Tibial artery (tissue), 4 donors: ENCODE measurements around the gene CDRT4.

Experiments
- DNase-seq, 2 donors: peaks; one replicate each; pipeline ENCODE4 v3.0.0-alpha.2; 2019
- H3K27ac ChIP-seq, 2 donors: fragments of 200-600 bp; sonication (generic) in 1 of 2; 1 replicate in 1 of 2; 2 replicates in 1 of 2; pipeline ENCODE4 v1.5.1; 2018 to 2019; ENCODE audit warnings: mild to moderate bottlenecking in 1 of 2
- H3K27me3 ChIP-seq, 2 donors: fragments of 200-600 bp; sonication (generic) in 1 of 2; one replicate each; pipeline versions ENCODE4 v1.5.1 to v1.6.0; 2016 to 2019
- H3K36me3 ChIP-seq, 3 donors: fragments of 200-600 bp; sonication (generic) in 2 of 3; one replicate each; pipeline ENCODE4 v1.5.1; 2016 to 2019; ENCODE audit warnings: mild to moderate bottlenecking in 2 of 3
- H3K4me1 ChIP-seq, 4 donors: fragments of 200-600 bp; sonication (generic) in 2 of 4; 1 replicate in 3 of 4; 2 replicates in 1 of 4; pipeline ENCODE4 v1.5.1; 2016 to 2019
- H3K4me3 ChIP-seq, 2 donors: fragments of 200-600 bp; sonication (generic) in 1 of 2; 1 replicate in 1 of 2; 2 replicates in 1 of 2; pipeline ENCODE4 v1.5.1; 2018 to 2019; ENCODE audit warnings: mild to moderate bottlenecking in 2 of 2
- H3K9me3 ChIP-seq, 3 donors: fragments of 200-600 bp; sonication (generic) in 1 of 3; one replicate each; pipeline ENCODE4 v1.5.1; 2016 to 2019
- intact Hi-C: fragments of 100-400 bp; cut with DNase I; formaldehyde crosslinking; loops from one replicate; pipeline ENCODE4 v1.15.0; 2023; ENCODE audit warnings: low total_unique reads
- TF ChIP-seq, protein P1 (sequence below), 2 experiments: fragments of 200-600 bp in 1 of 2; fragments of 450-650 bp in 1 of 2; IDR thresholded peaks; one replicate each; pipeline ENCODE4 v1.5.1; 2017 to 2019; ENCODE audit warnings: antibody characterized with exemption in 2 of 2, mild to moderate bottlenecking in 1 of 2, moderate library complexity in 1 of 2

CDRT4 gene

DNA sequence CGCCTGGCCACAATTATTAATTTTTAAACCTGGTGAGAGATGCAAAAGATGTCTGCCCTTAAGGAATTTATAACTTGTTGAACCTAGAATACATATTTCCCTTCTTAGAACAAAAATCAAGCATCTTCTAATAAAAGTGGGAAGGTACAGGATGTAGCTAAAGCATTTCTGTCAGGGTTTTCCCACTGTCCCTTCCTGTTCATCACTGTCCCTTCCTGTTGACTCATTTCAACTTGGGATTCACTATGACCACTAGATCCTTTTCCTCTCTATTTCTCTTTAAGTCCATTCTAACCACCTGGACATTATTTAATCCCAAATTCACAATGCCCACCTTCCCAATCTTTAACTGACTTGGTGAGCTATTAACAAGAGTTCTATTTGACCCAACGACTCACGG lies 33.9 kb upstream of the CDRT4 start:
- Histone ChIP-seq H3K36me3 (peaks cover 0 to 32% (median 0%) of the 10 kb centered on the region in 3 donors), H3K4me1 (peaks cover 3 to 15% (median 8%) of the 10 kb centered on the region in 4 donors), H3K9me3 (no peaks in the 10 kb centered on the region), H3K27me3 (no peaks in the 10 kb centered on the region), H3K27ac (no peak overlapping the region), H3K4me3 (no peak overlapping the region)
- DNase-seq = no peak
- intact Hi-C loops = no loop called here
- TF ChIP-seq, protein P1, sequence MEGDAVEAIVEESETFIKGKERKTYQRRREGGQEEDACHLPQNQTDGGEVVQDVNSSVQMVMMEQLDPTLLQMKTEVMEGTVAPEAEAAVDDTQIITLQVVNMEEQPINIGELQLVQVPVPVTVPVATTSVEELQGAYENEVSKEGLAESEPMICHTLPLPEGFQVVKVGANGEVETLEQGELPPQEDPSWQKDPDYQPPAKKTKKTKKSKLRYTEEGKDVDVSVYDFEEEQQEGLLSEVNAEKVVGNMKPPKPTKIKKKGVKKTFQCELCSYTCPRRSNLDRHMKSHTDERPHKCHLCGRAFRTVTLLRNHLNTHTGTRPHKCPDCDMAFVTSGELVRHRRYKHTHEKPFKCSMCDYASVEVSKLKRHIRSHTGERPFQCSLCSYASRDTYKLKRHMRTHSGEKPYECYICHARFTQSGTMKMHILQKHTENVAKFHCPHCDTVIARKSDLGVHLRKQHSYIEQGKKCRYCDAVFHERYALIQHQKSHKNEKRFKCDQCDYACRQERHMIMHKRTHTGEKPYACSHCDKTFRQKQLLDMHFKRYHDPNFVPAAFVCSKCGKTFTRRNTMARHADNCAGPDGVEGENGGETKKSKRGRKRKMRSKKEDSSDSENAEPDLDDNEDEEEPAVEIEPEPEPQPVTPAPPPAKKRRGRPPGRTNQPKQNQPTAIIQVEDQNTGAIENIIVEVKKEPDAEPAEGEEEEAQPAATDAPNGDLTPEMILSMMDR (IDR thresholded peaks at IDR 0.05) = no peak

DNA sequence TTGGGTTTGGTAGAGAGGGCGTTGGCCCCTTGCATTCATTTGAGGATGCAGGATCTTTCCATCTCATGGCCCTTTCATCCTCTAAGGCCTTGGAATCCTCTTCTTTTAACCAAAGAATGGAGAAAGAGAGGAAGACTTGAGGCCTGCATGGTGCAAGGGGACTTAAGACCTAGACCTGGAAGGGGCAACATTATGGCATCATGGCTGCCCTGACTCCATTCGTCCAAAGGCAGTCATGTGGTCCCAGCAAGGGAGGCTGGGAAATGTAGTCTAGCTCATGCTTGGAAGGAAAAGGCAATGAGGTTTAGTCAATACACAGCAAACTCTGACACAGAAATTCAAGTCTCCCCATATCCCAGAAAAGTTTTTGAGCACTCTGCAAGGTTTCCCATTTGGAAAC lies 30.7 kb upstream of the CDRT4 start:
- TF ChIP-seq, protein P1 (IDR thresholded peaks at IDR 0.05) = no peak
- DNase-seq = no peak
- no peak overlapping the region for H3K27ac ChIP-seq
- no peaks in the 10 kb centered on the region for H3K27me3 ChIP-seq
- H3K4me1 ChIP-seq = peaks cover 3 to 13% (median 7%) of the 10 kb centered on the region in 4 donors
- no peak overlapping the region for H3K4me3 ChIP-seq
- H3K9me3 ChIP-seq = no peaks in the 10 kb centered on the region
- H3K36me3 ChIP-seq = peaks cover 0 to 28% (median 0%) of the 10 kb centered on the region in 3 donors
- intact Hi-C loops = no loop called here

DNA sequence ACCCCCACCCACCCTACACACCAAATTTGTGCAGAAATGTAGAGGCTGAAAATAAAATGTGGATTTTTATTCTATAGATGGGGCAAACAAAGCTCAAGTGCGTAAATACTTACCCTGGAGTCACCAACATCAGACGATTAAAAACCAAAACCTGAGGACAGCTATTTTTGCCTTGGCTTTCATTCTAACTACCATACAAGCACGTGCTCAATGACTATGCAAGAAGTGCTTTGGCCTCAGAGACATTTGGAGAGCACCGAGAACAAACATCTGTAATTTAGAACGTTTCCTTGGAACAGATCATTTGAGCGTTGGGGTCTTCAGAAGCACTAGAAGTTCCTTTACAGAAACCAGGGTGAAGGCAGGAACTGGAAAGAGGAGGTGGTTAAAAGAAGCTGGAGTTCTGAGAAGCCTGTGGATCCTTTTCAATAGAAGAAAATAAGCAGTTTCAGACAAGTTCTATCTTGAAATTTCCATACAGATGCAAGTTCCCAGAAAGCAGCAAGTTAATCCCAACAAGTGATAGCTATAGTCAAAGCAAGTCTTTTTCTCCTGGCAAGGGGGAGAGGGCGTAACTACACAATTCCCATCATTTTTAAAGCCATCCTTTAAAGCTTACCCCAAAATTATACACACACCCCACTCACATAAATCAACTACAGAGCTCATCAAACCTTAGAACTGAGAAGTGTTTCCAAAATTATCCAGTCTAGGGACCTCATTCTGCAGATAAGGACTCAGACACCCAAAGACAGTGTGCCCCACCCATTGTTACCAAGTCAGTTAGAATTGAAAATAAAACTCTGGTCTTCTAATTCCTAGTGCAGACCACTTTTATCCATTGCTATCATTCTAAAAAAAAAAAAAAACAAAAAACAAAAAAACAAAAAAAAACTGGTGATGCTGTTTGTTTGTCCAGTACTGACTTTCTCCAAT lies 29.6 kb upstream of the CDRT4 start:
- H3K27me3 ChIP-seq = no peaks in the 10 kb centered on the region
- no peak overlapping the region for H3K4me3 ChIP-seq
- intact Hi-C loops = no loop called here
- no peak overlapping the region for H3K27ac ChIP-seq
- TF ChIP-seq, protein P1 (IDR thresholded peaks at IDR 0.05) = no peak
- no peaks in the 10 kb centered on the region for H3K9me3 ChIP-seq
- H3K4me1 ChIP-seq = peaks cover 0 to 3% (median 1%) of the 10 kb centered on the region in 4 donors
- no peak for DNase-seq
- H3K36me3 ChIP-seq = peaks cover 0 to 28% (median 0%) of the 10 kb centered on the region in 3 donors

DNA sequence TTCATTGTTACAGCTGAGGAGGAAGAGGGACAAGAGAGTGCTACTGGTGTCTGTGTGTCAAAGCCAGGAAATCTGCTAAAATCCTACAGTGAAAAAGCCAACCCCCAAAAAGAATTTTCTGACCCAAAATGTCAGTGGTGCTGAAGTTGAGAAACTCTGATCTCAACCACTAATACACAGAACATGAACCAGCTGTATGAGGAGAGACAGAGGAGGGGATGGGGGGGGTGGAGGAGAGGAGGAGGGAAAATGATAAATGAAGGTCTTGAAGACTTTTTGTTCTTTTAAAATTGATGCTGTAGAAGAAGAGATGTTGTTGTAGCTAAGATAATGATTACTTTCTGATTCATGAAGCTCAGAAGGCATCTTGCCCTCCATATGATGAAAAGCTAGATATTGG lies 27.4 kb upstream of the CDRT4 start:
- TF ChIP-seq, protein P1 (IDR thresholded peaks at IDR 0.05) = no peak
- H3K27ac ChIP-seq = no peak overlapping the region

DNA sequence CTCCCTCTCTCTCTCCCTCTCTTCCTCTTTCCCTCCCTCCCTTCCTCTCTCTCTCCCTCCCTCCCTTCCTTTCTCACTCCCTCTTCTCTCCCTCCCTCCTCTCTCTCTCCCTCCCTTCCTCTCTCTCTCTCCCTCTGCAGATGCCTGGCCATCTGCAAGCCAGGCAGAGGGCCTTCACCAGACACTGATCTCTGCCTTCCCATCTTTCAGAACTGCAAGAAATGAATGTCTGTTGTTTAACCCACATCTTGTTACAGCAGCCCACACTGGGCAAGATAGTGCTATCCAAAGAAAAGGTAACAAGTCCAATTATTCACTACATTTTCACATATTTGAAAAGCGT lies 26.2 kb upstream of the CDRT4 start:
- Histone ChIP-seq H3K9me3 (no peaks in the 10 kb centered on the region), H3K4me3 (no peak overlapping the region), H3K4me1 (no peaks in the 10 kb centered on the region), H3K36me3 (peaks cover 0 to 20% (median 0%) of the 10 kb centered on the region in 3 donors), H3K27ac (no peak overlapping the region), H3K27me3 (no peaks in the 10 kb centered on the region)
- no peak for DNase-seq
- TF ChIP-seq, protein P1 (IDR thresholded peaks at IDR 0.05) = no peak
- intact Hi-C loops = no loop called here

More for the DNA sequence above, 27.4 kb upstream of the CDRT4 start:
- peaks cover 0 to 28% (median 0%) of the 10 kb centered on the region in 3 donors for H3K36me3 ChIP-seq
- no peaks in the 10 kb centered on the region for H3K9me3 ChIP-seq
- no peaks in the 10 kb centered on the region for H3K27me3 ChIP-seq
- H3K4me1 ChIP-seq = no peaks in the 10 kb centered on the region
- intact Hi-C loops = no loop called here
- H3K4me3 ChIP-seq = no peak overlapping the region
- no peak for DNase-seq
